ENCODE data around the gene GBA2.

DNA sequence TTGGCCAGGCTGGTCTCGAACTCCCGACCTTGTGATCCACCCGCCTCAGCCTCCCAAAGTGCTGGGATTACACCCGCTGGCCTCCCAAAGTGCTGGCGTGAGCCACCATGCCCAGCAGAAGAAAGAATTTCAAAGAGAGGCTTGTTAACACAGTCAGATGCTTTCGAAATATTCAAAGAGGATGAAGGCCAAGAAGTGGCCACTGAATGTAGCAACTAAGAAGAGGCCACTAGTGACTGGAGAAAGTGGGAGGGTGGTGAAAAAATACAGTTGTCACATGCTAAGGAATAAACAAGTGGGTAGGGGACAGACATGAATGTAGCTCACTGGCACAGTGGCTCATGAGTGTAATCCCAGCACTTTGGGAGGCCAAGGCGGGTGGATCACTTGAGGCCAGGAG is 46.3 kb downstream of the GBA2 start:
- TF ChIP-seq CREB1 (IDR thresholded peaks at IDR 0.05; ENCODE audit: low read depth) (no peak), FOXM1 (IDR thresholded peaks at IDR 0.05; ENCODE audit: borderline replicate concordance, low read depth) (no peak), EGR1 (IDR thresholded peaks at IDR 0.05) (no peak), ZBTB7A (IDR thresholded peaks at IDR 0.05; ENCODE audit: low read depth) (no peak), EP300 (IDR thresholded peaks at IDR 0.05; ENCODE audit: borderline replicate concordance) (no peak), RAD21 (IDR thresholded peaks at IDR 0.05; ENCODE audit: low read depth) (no peak), TCF12 (IDR thresholded peaks at IDR 0.05; ENCODE audit: low read depth) (no peak), CEBPB (IDR thresholded peaks at IDR 0.05) (no peak)
- TF ChIP-seq, protein P1, sequence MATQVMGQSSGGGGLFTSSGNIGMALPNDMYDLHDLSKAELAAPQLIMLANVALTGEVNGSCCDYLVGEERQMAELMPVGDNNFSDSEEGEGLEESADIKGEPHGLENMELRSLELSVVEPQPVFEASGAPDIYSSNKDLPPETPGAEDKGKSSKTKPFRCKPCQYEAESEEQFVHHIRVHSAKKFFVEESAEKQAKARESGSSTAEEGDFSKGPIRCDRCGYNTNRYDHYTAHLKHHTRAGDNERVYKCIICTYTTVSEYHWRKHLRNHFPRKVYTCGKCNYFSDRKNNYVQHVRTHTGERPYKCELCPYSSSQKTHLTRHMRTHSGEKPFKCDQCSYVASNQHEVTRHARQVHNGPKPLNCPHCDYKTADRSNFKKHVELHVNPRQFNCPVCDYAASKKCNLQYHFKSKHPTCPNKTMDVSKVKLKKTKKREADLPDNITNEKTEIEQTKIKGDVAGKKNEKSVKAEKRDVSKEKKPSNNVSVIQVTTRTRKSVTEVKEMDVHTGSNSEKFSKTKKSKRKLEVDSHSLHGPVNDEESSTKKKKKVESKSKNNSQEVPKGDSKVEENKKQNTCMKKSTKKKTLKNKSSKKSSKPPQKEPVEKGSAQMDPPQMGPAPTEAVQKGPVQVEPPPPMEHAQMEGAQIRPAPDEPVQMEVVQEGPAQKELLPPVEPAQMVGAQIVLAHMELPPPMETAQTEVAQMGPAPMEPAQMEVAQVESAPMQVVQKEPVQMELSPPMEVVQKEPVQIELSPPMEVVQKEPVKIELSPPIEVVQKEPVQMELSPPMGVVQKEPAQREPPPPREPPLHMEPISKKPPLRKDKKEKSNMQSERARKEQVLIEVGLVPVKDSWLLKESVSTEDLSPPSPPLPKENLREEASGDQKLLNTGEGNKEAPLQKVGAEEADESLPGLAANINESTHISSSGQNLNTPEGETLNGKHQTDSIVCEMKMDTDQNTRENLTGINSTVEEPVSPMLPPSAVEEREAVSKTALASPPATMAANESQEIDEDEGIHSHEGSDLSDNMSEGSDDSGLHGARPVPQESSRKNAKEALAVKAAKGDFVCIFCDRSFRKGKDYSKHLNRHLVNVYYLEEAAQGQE (IDR thresholded peaks at IDR 0.05; ENCODE audit: low read depth), result no peak
- TF ChIP-seq, protein P2, sequence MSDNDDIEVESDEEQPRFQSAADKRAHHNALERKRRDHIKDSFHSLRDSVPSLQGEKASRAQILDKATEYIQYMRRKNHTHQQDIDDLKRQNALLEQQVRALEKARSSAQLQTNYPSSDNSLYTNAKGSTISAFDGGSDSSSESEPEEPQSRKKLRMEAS (IDR thresholded peaks at IDR 0.05), result no peak
